Measurements from ENCODE around the gene KRR1. TPM values are rescaled to one million over a fixed set of nuclear protein-coding genes. Genes with fewer than 3 reads are reported as not detected.

The KRR1 gene
- total and polyA plus RNA-seq, 2 of the 13 experiments (the other 11 are each of a cell fraction or from before 2014, with no cell fraction given) = 19.3 to 103 TPM

DNA sequence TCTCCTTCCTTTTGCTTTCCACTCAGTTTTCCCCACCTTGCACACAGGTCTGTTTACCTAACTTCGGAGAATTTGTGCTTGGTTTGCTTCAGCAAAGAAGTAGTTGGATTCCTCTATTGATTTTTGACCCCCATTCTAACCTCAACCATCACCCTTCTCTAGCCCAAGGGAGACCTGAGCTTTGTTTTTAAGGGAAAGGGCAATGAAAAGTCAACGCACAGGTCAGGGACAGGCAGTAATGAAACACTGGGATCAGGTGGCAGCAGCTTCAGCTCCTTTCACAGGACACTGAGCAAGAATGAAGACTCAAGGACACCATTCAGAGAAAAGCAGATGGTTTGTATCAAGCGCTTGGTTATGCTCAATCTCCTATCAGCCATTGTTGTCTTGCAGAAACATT, 46.9 kb upstream of the KRR1 start (continued):
- TF ChIP-seq ZBTB21 (CRISPR knock-in tag; IDR thresholded peaks at IDR 0.05) (no peak), ZFP36 (IDR thresholded peaks at IDR 0.05; ENCODE audit: borderline replicate concordance, low read depth, low read length, partially characterized antibody) (no peak), NCOA1 (CRISPR knock-in tag; IDR thresholded peaks at IDR 0.05) (no peak), ZNF24 (IDR thresholded peaks at IDR 0.05) (peak; percentile 69; the same call in 1 of the 2 replicates), KLF6 (CRISPR knock-in tag; IDR thresholded peaks at IDR 0.05) (no peak), ZNF513 (CRISPR knock-in tag; conservative IDR thresholded peaks at IDR 0.05) (no peak), ZNF790 (CRISPR knock-in tag; IDR thresholded peaks at IDR 0.05; ENCODE audit: borderline replicate concordance) (no peak), ZNF263 (CRISPR knock-in tag; IDR thresholded peaks at IDR 0.05) (no peak), AFF4 (CRISPR knock-in tag; IDR thresholded peaks at IDR 0.05) (no peak), SOX5 (CRISPR knock-in tag; IDR thresholded peaks at IDR 0.05; ENCODE audit: borderline replicate concordance) (peak; percentile 74; the same call in 1 of the 2 replicates), ETV5 (CRISPR knock-in tag; IDR thresholded peaks at IDR 0.05; ENCODE audit: borderline replicate concordance) (peak; percentile 30; the same call in 1 of the 2 replicates), ZNF557 (CRISPR knock-in tag; IDR thresholded peaks at IDR 0.05) (no peak), ZNF792 (CRISPR knock-in tag; IDR thresholded peaks at IDR 0.05) (no peak; the same call in 1 of the 2 replicates), EEA1 (CRISPR knock-in tag; IDR thresholded peaks at IDR 0.05; ENCODE audit: borderline replicate concordance) (no peak), MAFF (IDR thresholded peaks at IDR 0.05; ENCODE audit: low read depth, low read length) (no peak), GLMP (CRISPR knock-in tag; IDR thresholded peaks at IDR 0.05; ENCODE audit: borderline replicate concordance) (no peak)
- TF ChIP-seq, protein P1, sequence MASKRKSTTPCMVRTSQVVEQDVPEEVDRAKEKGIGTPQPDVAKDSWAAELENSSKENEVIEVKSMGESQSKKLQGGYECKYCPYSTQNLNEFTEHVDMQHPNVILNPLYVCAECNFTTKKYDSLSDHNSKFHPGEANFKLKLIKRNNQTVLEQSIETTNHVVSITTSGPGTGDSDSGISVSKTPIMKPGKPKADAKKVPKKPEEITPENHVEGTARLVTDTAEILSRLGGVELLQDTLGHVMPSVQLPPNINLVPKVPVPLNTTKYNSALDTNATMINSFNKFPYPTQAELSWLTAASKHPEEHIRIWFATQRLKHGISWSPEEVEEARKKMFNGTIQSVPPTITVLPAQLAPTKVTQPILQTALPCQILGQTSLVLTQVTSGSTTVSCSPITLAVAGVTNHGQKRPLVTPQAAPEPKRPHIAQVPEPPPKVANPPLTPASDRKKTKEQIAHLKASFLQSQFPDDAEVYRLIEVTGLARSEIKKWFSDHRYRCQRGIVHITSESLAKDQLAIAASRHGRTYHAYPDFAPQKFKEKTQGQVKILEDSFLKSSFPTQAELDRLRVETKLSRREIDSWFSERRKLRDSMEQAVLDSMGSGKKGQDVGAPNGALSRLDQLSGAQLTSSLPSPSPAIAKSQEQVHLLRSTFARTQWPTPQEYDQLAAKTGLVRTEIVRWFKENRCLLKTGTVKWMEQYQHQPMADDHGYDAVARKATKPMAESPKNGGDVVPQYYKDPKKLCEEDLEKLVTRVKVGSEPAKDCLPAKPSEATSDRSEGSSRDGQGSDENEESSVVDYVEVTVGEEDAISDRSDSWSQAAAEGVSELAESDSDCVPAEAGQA (IDR thresholded peaks at IDR 0.05; ENCODE audit: low read depth) = no peak
- TF ChIP-seq, protein P1 (CRISPR knock-in tag; IDR thresholded peaks at IDR 0.05; ENCODE audit: borderline replicate concordance) = no peak
